Osteoblast (primary cell): Measurements from ENCODE around the gene SP140L. TPM values are rescaled to one million over a fixed set of nuclear protein-coding genes. Genes with fewer than 3 reads are reported as not detected.

Experiments
- DNase-seq: peaks from one replicate; pipeline ENCODE4 v3.0.0; 2011; ENCODE audit warnings: low spot score, mixed read lengths; ENCODE audit not compliant: insufficient read length; ENCODE audit errors: missing footprints
- H2AFZ ChIP-seq: 2 replicates; pipeline ENCODE4 v1.6.0; 2011; ENCODE audit warnings: mild to moderate bottlenecking, low read length
- H3K27ac ChIP-seq: 2 replicates; pipeline ENCODE4 v1.5.1; 2011; ENCODE audit warnings: mild to moderate bottlenecking, low read depth, low read length, moderate library complexity
- H3K27me3 ChIP-seq: 2 replicates; pipeline ENCODE4 v1.6.0; 2012; ENCODE audit warnings: mild to moderate bottlenecking, control low read depth, inconsistent platforms, low read length, moderate library complexity; ENCODE audit not compliant: insufficient read depth
- H3K36me3 ChIP-seq: 2 replicates; pipeline ENCODE4 v1.5.1; 2011; ENCODE audit warnings: mild to moderate bottlenecking, low read length, control low read depth, moderate library complexity; ENCODE audit not compliant: insufficient read depth
- H3K4me1 ChIP-seq: 2 replicates; pipeline ENCODE4 v1.5.1; 2011; ENCODE audit warnings: mild to moderate bottlenecking, low read length, control low read depth, moderate library complexity; ENCODE audit not compliant: insufficient read depth
- H3K4me2 ChIP-seq: 2 replicates; pipeline ENCODE4 v1.6.0; 2011; ENCODE audit warnings: mild to moderate bottlenecking, low read length; ENCODE audit not compliant: insufficient read depth
- H3K4me3 ChIP-seq: fragments of 200-600 bp; sonication (generic); 3 replicates; pipeline ENCODE4 v1.5.1; 2012; ENCODE audit warnings: mild to moderate bottlenecking, low read length, inconsistent platforms; ENCODE audit not compliant: insufficient read depth
- H3K79me2 ChIP-seq: 2 replicates; pipeline ENCODE4 v1.6.0; 2012; ENCODE audit warnings: mild to moderate bottlenecking, low read length, control low read depth, inconsistent platforms; ENCODE audit not compliant: insufficient read depth
- H3K9me3 ChIP-seq: 2 replicates; pipeline ENCODE4 v1.5.1; 2011; ENCODE audit warnings: low read depth, low read length, control low read depth
- H4K20me1 ChIP-seq: 2 replicates; pipeline ENCODE4 v1.6.0; 2012; ENCODE audit warnings: mild to moderate bottlenecking, low read length, control low read depth; ENCODE audit not compliant: insufficient read depth
- CTCF ChIP-seq: IDR thresholded peaks from 2 replicates; pipeline ENCODE4 v1.5.1; 2011; ENCODE audit warnings: mild to moderate bottlenecking, low read depth, low read length, moderate library complexity; ENCODE audit errors: extremely low read depth
- total RNA-seq: library from RNA; depleted of rRNA; stranded (reverse); fragments of >200 nt; gene quantifications from 2 replicates; pipeline ENCODE4 v1.2.3, GENCODE V29; 2012

SP140L gene
- total RNA-seq, 1 donor = 15.6 TPM

GRCh38 chr2:230347659-230348305, 20.8 kb downstream of the SP140L start:
- Histone ChIP-seq H3K4me3 (no peak overlapping the region), H4K20me1 (peaks cover 12% of the 10 kb centered on the region), H3K36me3 (no peaks in the 10 kb centered on the region), H3K9me3 (no peaks in the 10 kb centered on the region), H3K4me2 (no peak overlapping the region), H3K79me2 (peaks cover 44% of the 10 kb centered on the region), H3K27me3 (no peaks in the 10 kb centered on the region), H3K27ac (no peak overlapping the region), H2AFZ (no peak overlapping the region), H3K4me1 (no peaks in the 10 kb centered on the region)
- no peak for TF ChIP-seq CTCF
- DNase-seq = peak; percentile 39

- Histone ChIP-seq H3K4me3 (no peak overlapping the region), H3K36me3 (no peaks in the 10 kb centered on the region), H3K4me2 (no peak overlapping the region), H3K4me1 (no peaks in the 10 kb centered on the region), H3K27me3 (no peaks in the 10 kb centered on the region), H3K27ac (no peak overlapping the region), H3K79me2 (peaks cover 40% of the 10 kb centered on the region), H4K20me1 (peaks cover 12% of the 10 kb centered on the region), H3K9me3 (no peaks in the 10 kb centered on the region), H2AFZ (no peak overlapping the region)
- TF ChIP-seq CTCF = no peak
- DNase-seq = no peak
Observed at GRCh38 chr2:230348787-230349186, 21.8 kb downstream of the SP140L start.

- no peak overlapping the region for H3K4me3 ChIP-seq
- H3K9me3 ChIP-seq = no peaks in the 10 kb centered on the region
- H3K36me3 ChIP-seq = peaks cover 9% of the 10 kb centered on the region
- peaks cover 9% of the 10 kb centered on the region for H3K4me1 ChIP-seq
- H3K79me2 ChIP-seq = peaks cover 5% of the 10 kb centered on the region
- DNase-seq = peak; percentile 65
- H4K20me1 ChIP-seq = no peaks in the 10 kb centered on the region
- H3K27ac ChIP-seq = no peak overlapping the region
- peak overlapping the region; percentile 2 for H3K4me2 ChIP-seq
- no peaks in the 10 kb centered on the region for H3K27me3 ChIP-seq
- no peak for TF ChIP-seq CTCF
- no peak overlapping the region for H2AFZ ChIP-seq
Observed at GRCh38 chr2:230356084-230356483, 29.1 kb downstream of the SP140L start.

GRCh38 chr2:230358305-230358704, 31.3 kb downstream of the SP140L start:
- no peak overlapping the region for H3K4me3 ChIP-seq
- no peaks in the 10 kb centered on the region for H3K79me2 ChIP-seq
- peaks cover 9% of the 10 kb centered on the region for H3K4me1 ChIP-seq
- H3K9me3 ChIP-seq = no peaks in the 10 kb centered on the region
- no peaks in the 10 kb centered on the region for H4K20me1 ChIP-seq
- no peak overlapping the region for H3K27ac ChIP-seq
- H3K27me3 ChIP-seq = no peaks in the 10 kb centered on the region
- no peak for DNase-seq
- no peak overlapping the region for H2AFZ ChIP-seq
- peaks cover 16% of the 10 kb centered on the region for H3K36me3 ChIP-seq
- H3K4me2 ChIP-seq = no peak overlapping the region
- no peak for TF ChIP-seq CTCF
